ENCODE results near the gene USE1.

Gene USE1

GRCh38 chr19:17206736-17207581 is 8.2 kb upstream of the USE1 start:
- no peak for TF ChIP-seq SPI1 (IDR thresholded peaks at IDR 0.05; ENCODE audit: borderline replicate concordance, low read depth)
- TF ChIP-seq POLR2AphosphoS5 (IDR thresholded peaks at IDR 0.05; ENCODE audit: low read depth): no peak
- TF ChIP-seq, protein P1, sequence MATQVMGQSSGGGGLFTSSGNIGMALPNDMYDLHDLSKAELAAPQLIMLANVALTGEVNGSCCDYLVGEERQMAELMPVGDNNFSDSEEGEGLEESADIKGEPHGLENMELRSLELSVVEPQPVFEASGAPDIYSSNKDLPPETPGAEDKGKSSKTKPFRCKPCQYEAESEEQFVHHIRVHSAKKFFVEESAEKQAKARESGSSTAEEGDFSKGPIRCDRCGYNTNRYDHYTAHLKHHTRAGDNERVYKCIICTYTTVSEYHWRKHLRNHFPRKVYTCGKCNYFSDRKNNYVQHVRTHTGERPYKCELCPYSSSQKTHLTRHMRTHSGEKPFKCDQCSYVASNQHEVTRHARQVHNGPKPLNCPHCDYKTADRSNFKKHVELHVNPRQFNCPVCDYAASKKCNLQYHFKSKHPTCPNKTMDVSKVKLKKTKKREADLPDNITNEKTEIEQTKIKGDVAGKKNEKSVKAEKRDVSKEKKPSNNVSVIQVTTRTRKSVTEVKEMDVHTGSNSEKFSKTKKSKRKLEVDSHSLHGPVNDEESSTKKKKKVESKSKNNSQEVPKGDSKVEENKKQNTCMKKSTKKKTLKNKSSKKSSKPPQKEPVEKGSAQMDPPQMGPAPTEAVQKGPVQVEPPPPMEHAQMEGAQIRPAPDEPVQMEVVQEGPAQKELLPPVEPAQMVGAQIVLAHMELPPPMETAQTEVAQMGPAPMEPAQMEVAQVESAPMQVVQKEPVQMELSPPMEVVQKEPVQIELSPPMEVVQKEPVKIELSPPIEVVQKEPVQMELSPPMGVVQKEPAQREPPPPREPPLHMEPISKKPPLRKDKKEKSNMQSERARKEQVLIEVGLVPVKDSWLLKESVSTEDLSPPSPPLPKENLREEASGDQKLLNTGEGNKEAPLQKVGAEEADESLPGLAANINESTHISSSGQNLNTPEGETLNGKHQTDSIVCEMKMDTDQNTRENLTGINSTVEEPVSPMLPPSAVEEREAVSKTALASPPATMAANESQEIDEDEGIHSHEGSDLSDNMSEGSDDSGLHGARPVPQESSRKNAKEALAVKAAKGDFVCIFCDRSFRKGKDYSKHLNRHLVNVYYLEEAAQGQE (IDR thresholded peaks at IDR 0.05; ENCODE audit: insufficient replicate concordance, low read depth): no peak
- TF ChIP-seq GABPA (IDR thresholded peaks at IDR 0.05; ENCODE audit: low read depth): no peak
- TF ChIP-seq CTCF (IDR thresholded peaks at IDR 0.05; ENCODE audit: insufficient read depth, low read length): no peak
- Histone ChIP-seq H3K27ac (replicated peaks) (no peak overlapping the region), H3K4me3 (replicated peaks; ENCODE audit: insufficient read depth, low read length) (no peak overlapping the region), H3K27me3 (ENCODE audit: insufficient read depth, poor library complexity, severe bottlenecking) (no peaks in the 10 kb centered on the region)
- no peak for DNase-seq (ENCODE audit: low read depth in 1 of 2, low spot score in 1 of 2)

DNA sequence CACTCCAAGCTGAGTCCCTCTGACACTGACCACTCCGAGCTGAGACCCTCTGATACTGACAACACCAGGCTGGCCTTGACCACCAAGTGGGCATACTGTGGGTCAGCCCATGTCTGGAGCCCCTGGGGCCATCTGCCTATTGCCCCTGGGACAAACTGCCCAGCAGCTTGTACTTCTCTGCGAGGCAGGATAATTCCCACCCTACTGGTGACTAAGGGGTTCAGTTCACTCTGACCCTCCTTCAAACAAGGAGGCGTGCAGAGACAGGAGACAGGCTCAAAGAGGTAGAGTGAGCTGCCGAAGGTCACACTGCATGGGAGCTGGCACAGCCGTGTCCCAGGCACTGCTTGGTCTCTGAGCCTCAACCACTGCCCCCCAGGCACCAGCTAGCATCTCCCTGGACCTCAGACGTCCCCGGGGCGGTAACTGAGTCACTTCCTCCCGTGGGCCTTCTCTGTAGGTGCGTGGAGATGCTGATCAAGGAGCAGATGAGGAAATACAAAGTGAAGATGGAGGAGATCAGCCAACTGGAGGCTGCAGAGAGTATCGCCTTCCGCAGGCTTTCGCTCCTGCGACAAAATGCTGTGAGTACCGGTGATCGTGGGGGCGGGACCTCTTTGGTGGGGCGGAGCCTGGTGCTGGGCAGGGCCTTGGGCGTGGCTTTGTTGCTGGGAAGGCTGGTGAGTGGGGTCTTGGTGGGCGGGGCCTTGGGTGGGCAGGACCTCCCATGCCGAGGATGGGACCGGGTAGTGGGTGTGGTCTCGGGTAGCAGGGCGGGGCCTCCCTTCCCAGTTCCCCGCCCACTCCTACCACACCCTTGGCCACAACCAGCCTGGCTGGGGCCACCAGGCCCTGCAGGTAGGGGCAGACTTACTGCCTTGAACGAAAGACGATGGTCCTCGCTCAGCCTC is 5.8 kb upstream of the USE1 start:
- H3K27ac ChIP-seq (replicated peaks): no peak overlapping the region
- no peak overlapping the region for H3K4me3 ChIP-seq (replicated peaks; ENCODE audit: insufficient read depth, low read length)
- H3K27me3 ChIP-seq (ENCODE audit: insufficient read depth, poor library complexity, severe bottlenecking): no peaks in the 10 kb centered on the region
- DNase-seq (ENCODE audit: low read depth in 1 of 2, low spot score in 1 of 2): no peak
- TF ChIP-seq, protein P1 (IDR thresholded peaks at IDR 0.05; ENCODE audit: insufficient replicate concordance, low read depth): no peak
- TF ChIP-seq POLR2AphosphoS5 (IDR thresholded peaks at IDR 0.05; ENCODE audit: low read depth): no peak
- no peak for TF ChIP-seq GABPA (IDR thresholded peaks at IDR 0.05; ENCODE audit: low read depth)
- TF ChIP-seq CTCF (IDR thresholded peaks at IDR 0.05; ENCODE audit: insufficient read depth, low read length): no peak
- TF ChIP-seq SPI1 (IDR thresholded peaks at IDR 0.05; ENCODE audit: borderline replicate concordance, low read depth): no peak

DNA sequence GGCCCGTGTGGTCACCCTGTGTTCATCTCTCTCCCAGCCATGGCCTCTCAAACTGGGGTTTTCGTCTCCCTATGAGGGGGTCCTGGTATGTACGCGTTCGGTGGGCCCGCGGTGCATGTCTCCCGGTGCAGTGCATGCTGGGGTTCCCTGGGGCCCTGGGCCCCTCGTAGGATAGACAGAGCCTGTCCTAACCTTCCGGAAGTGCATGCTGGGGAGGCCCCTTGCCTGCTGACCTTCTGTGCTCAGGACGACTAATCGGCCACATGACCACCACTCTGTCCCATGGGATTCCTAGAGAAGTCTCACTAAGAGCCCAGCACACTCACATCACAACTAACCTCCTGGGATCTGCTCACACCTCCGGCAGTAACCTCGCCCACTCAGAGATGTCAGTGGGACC is 4.9 kb upstream of the USE1 start:
- TF ChIP-seq POLR2AphosphoS5 (IDR thresholded peaks at IDR 0.05; ENCODE audit: low read depth) (no peak), SPI1 (IDR thresholded peaks at IDR 0.05; ENCODE audit: borderline replicate concordance, low read depth) (no peak), GABPA (IDR thresholded peaks at IDR 0.05; ENCODE audit: low read depth) (no peak)
- TF ChIP-seq, protein P1 (IDR thresholded peaks at IDR 0.05; ENCODE audit: insufficient replicate concordance, low read depth): no peak
- DNase-seq (ENCODE audit: low read depth in 1 of 2, low spot score in 1 of 2): no peak
- Histone ChIP-seq H3K4me3 (replicated peaks; ENCODE audit: insufficient read depth, low read length) (no peak overlapping the region), H3K27ac (replicated peaks) (no peak overlapping the region), H3K27me3 (ENCODE audit: insufficient read depth, poor library complexity, severe bottlenecking) (no peaks in the 10 kb centered on the region)
